ENCODE data around the gene LUC7L3. TPM values are rescaled to one million over a fixed set of nuclear protein-coding genes. Genes with fewer than 3 reads are reported as not detected.
A peak's percentile ranks its signal among the peaks of the same experiment; 100 is the strongest.

Gene LUC7L3
- total RNA-seq, 1 donor from 2014 or later = 222 TPM

DNA sequence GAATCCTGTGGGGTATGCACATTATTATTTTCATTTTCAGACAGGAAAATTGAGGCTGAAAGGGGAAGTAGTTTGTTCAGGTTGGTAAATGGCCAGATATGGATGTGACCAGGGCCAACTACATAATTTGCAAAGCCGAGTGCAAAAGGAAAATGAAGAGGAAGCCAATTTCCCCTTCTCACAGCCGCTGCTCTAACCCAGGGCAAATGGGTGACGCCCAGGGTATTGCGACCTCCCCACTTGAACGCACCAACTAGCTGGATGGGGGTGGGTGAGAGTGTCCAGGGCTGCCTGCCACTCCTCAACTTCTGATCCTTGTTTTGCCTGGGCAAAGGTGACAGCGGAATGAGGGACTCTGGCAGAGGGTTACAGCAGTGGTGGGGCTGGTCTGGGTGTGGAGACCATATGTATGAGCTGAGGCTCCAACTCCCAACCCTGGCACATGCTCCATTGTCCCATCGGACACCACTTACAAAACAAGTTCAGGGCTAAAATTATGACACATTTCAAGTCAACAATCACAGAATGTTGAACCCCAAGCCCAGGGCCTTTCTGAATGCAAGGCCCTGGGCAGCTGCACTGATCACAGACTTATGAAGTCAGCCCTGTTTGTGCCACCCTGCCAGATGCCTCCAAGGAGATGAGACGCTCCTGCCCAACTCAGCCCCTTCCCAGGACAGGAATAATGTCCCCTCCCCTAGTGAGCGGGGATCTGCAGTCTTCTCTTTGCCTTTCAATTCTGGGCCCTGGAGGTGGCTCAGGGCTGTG lies 46.2 kb downstream of the LUC7L3 start:
- Mint-ChIP-seq H3K4me1 (ENCODE audit: low read depth, unreplicated experiment) (peaks cover 25% of the 10 kb centered on the region), H3K9me3 (ENCODE audit: unreplicated experiment) (peaks cover 4% of the 10 kb centered on the region), H3K36me3 (ENCODE audit: unreplicated experiment) (no peaks in the 10 kb centered on the region), H3K27ac (ENCODE audit: unreplicated experiment) (no peak overlapping the region), H3K4me3 (ENCODE audit: unreplicated experiment) (no peak overlapping the region), H3K27me3 (ENCODE audit: unreplicated experiment) (no peaks in the 10 kb centered on the region)
- TF ChIP-seq, protein P1, sequence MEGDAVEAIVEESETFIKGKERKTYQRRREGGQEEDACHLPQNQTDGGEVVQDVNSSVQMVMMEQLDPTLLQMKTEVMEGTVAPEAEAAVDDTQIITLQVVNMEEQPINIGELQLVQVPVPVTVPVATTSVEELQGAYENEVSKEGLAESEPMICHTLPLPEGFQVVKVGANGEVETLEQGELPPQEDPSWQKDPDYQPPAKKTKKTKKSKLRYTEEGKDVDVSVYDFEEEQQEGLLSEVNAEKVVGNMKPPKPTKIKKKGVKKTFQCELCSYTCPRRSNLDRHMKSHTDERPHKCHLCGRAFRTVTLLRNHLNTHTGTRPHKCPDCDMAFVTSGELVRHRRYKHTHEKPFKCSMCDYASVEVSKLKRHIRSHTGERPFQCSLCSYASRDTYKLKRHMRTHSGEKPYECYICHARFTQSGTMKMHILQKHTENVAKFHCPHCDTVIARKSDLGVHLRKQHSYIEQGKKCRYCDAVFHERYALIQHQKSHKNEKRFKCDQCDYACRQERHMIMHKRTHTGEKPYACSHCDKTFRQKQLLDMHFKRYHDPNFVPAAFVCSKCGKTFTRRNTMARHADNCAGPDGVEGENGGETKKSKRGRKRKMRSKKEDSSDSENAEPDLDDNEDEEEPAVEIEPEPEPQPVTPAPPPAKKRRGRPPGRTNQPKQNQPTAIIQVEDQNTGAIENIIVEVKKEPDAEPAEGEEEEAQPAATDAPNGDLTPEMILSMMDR (IDR thresholded peaks at IDR 0.05; ENCODE audit: partially characterized antibody, unreplicated experiment) = no peak
- DNase-seq = no peak

GRCh38 chr17:50766222-50767023 lies 47.0 kb downstream of the LUC7L3 start:
- Mint-ChIP-seq H3K27me3 (ENCODE audit: unreplicated experiment) (no peaks in the 10 kb centered on the region), H3K27ac (ENCODE audit: unreplicated experiment) (peak overlapping the region; percentile 33), H3K36me3 (ENCODE audit: unreplicated experiment) (no peaks in the 10 kb centered on the region), H3K4me1 (ENCODE audit: low read depth, unreplicated experiment) (peaks cover 25% of the 10 kb centered on the region), H3K4me3 (ENCODE audit: unreplicated experiment) (no peak overlapping the region), H3K9me3 (ENCODE audit: unreplicated experiment) (peaks cover 2% of the 10 kb centered on the region)
- TF ChIP-seq, protein P1 (IDR thresholded peaks at IDR 0.05; ENCODE audit: partially characterized antibody, unreplicated experiment) = no peak
- no peak for DNase-seq

GRCh38 chr17:50767030-50767429 lies 47.6 kb downstream of the LUC7L3 start:
- Mint-ChIP-seq H3K4me1 (ENCODE audit: low read depth, unreplicated experiment) (peaks cover 25% of the 10 kb centered on the region), H3K27me3 (ENCODE audit: unreplicated experiment) (no peaks in the 10 kb centered on the region), H3K36me3 (ENCODE audit: unreplicated experiment) (no peaks in the 10 kb centered on the region), H3K9me3 (ENCODE audit: unreplicated experiment) (peaks cover 4% of the 10 kb centered on the region), H3K4me3 (ENCODE audit: unreplicated experiment) (no peak overlapping the region), H3K27ac (ENCODE audit: unreplicated experiment) (peak overlapping the region; percentile 33)
- TF ChIP-seq, protein P1 (IDR thresholded peaks at IDR 0.05; ENCODE audit: partially characterized antibody, unreplicated experiment) = no peak
- DNase-seq = no peak

- Mint-ChIP-seq H3K4me3 (ENCODE audit: unreplicated experiment) (no peak within 1 kb of the TSS), H3K4me1 (ENCODE audit: low read depth, unreplicated experiment) (peaks cover 25% of the 10 kb centered on the region), H3K36me3 (ENCODE audit: unreplicated experiment) (no peaks in the 10 kb centered on the region), H3K27ac (ENCODE audit: unreplicated experiment) (peak within 1 kb of the TSS; percentile 33), H3K27me3 (ENCODE audit: unreplicated experiment) (no peaks in the 10 kb centered on the region), H3K9me3 (ENCODE audit: unreplicated experiment) (peaks cover 4% of the 10 kb centered on the region)
- TF ChIP-seq, protein P1 (IDR thresholded peaks at IDR 0.05; ENCODE audit: partially characterized antibody, unreplicated experiment) = no peak
- DNase-seq = no peak
These were observed 48.0 kb downstream of the LUC7L3 start, which contains the start of gene ANKRD40CL for GRCh38 chr17:50767446-50767845. Gene ANKRD40CL (minus strand): TSS chr17:50767518. CDS start chr17:50766913, 605 bp downstream.
